Measurements from ENCODE around the gene RABEPK.
A peak's percentile ranks its signal among the peaks of the same experiment; 100 is the strongest.
"Not testable (repeated sequence)": the region's sequence is repeated elsewhere in the genome, so short reads cannot be mapped to it uniquely, and the experiment has no call there.

Gene RABEPK

DNA sequence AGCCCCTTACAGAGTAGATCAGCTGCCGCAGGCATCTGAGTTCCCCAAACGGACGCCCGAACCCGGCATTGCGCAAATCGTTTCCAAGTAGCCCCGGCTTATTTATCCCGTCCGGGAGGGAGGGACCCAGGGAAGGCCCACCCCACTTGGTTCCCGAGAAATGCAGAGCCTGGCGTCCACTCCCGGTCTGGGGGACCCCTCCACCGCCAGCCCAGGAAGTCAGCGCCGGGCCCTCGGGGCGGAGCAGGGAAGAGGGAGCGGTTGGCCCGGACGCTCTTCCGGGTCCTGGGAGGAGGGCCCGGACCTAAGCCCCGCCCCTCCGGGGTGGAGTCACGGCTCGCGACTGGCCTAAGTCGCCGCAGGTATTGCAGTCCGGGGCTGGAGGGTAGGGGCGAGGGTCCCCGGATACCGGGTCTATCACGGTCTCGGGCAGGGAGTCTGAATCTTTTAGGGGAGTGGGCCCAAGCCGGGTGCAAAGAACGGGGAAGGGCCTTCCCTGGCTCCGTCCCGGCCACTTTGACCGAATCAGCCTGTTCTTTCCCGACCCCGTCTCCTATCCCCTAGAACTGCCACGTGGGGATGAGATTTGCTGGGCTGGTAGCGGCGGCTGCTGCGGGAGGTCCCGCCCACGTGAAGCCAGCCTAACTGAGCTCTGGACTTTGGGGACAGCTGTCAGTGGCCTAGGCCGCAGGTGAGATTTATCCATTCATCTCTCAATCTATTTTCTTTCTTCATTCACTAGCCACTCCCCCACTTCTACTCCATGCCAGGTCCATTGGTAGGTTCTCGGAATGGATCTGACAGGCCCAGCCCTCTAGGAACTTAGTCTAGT is at the start of gene RABEPK:
TSS of gene RABEPK (plus strand) at position 327 of the 832 bp plus-strand sequence. CDS start 2,472 bp downstream, outside the sequence.
- peaks cover 5% of the 10 kb centered on the region for H3K36me3 Mint-ChIP-seq (ENCODE audit: low read depth)
- peaks cover 7% of the 10 kb centered on the region for H3K27me3 Mint-ChIP-seq (ENCODE audit: low read depth)
- H3K9me3 Mint-ChIP-seq = no peaks in the 10 kb centered on the region
- peak within 1 kb of the TSS; percentile 92 for H3K4me3 Mint-ChIP-seq
- peaks cover 18% of the 10 kb centered on the region for H3K4me1 Mint-ChIP-seq (ENCODE audit: low read depth)
- peak within 1 kb of the TSS; percentile 91 for H3K27ac Mint-ChIP-seq

GRCh38 chr9:125151730-125152129 is 48.6 kb upstream of the RABEPK start:
- Mint-ChIP-seq H3K4me3 (no peak overlapping the region), H3K27ac (no peak overlapping the region), H3K36me3 (ENCODE audit: low read depth) (peaks cover 32% of the 10 kb centered on the region), H3K9me3 (no peaks in the 10 kb centered on the region), H3K27me3 (ENCODE audit: low read depth) (no peaks in the 10 kb centered on the region), H3K4me1 (ENCODE audit: low read depth) (peaks cover 5% of the 10 kb centered on the region)

DNA sequence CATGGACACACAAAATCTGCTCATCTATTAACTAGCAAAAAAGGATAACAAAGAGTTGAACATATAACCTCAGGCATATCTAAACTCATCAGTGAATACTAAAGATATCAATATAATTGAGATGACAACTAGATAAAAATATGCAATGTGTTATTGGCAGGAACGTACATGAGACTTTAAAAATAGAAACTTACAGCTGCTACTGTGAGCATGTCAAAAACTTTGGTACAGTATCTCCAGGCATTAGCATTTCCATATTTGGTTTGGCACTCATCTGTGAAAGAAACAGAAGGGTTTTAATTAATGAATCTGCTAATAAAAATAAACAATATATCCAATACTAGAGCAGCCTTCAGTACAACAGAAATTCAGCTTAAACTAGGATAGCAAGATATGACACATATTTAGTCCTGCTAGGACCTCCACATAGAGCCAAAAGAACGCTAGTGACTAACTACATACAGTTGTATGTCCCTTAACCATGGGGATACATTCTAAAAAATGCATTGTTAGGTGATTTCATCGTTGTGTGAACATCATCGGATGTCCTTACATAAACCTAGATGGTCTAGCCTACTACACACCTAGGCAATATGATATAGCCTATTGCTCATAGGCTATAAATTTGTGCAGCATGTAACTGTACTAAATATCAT is 46.5 kb upstream of the RABEPK start:
- no peak overlapping the region for H3K27ac Mint-ChIP-seq
- no peaks in the 10 kb centered on the region for H3K27me3 Mint-ChIP-seq (ENCODE audit: low read depth)
- H3K36me3 Mint-ChIP-seq (ENCODE audit: low read depth) = peaks cover 33% of the 10 kb centered on the region
- peaks cover 2% of the 10 kb centered on the region for H3K4me1 Mint-ChIP-seq (ENCODE audit: low read depth)
- H3K9me3 Mint-ChIP-seq = no peaks in the 10 kb centered on the region
- H3K4me3 Mint-ChIP-seq = no peak overlapping the region

DNA sequence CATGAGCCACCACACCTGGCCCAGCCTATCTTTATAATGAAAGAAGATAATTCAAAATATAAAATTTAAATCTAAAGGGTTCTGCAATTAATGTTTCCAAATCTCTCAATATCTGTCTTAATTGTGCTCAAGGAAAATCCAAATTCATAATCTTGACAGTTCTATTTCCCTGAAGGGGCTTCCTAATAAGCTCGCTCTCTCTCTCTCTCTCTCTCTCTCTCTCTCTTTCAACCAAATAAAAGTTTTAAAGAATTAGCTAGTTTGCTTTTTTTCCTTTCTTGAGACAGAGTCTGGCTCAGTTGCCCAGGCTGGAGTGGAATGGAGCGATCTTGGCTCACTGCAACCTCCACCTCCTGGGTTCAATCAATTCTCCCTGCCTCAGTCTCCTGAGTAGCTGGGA is 43.8 kb upstream of the RABEPK start:
- no peak overlapping the region for H3K4me3 Mint-ChIP-seq
- no peak overlapping the region for H3K27ac Mint-ChIP-seq
- H3K9me3 Mint-ChIP-seq = no peaks in the 10 kb centered on the region
- H3K36me3 Mint-ChIP-seq (ENCODE audit: low read depth) = peaks cover 18% of the 10 kb centered on the region
- H3K4me1 Mint-ChIP-seq (ENCODE audit: low read depth) = no peaks in the 10 kb centered on the region
- H3K27me3 Mint-ChIP-seq (ENCODE audit: low read depth) = no peaks in the 10 kb centered on the region

DNA sequence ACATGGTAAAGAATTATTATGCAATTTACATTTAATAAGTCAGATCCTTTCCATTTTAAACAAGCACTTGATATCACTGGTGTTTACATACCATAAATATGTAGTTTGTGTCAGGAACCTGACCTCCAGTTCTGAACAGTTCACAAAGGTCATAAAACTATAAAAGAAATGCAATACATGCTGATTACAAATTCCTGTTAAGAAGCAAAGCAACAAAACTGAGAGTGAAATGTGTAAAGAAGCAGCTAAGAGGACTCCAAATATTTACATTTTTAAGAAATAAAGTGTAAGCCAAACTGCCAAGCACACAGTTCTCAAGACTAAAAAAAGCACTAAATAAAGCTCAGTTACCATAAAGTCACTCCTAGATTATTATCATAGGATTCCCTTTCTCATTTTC is 39.6 kb upstream of the RABEPK start:
- Mint-ChIP-seq H3K27me3 (ENCODE audit: low read depth) (no peaks in the 10 kb centered on the region), H3K27ac (no peak overlapping the region), H3K4me3 (no peak overlapping the region), H3K4me1 (ENCODE audit: low read depth) (no peaks in the 10 kb centered on the region), H3K9me3 (no peaks in the 10 kb centered on the region), H3K36me3 (ENCODE audit: low read depth) (peaks cover 4% of the 10 kb centered on the region)

- Mint-ChIP-seq H3K4me1 (ENCODE audit: low read depth) (no peaks in the 10 kb centered on the region), H3K27me3 (ENCODE audit: low read depth) (no peaks in the 10 kb centered on the region), H3K36me3 (ENCODE audit: low read depth) (peaks cover 4% of the 10 kb centered on the region), H3K27ac (no peak overlapping the region), H3K4me3 (no peak overlapping the region), H3K9me3 (no peaks in the 10 kb centered on the region)
Measured at GRCh38 chr9:125161284-125161918, 38.9 kb upstream of the RABEPK start.

DNA sequence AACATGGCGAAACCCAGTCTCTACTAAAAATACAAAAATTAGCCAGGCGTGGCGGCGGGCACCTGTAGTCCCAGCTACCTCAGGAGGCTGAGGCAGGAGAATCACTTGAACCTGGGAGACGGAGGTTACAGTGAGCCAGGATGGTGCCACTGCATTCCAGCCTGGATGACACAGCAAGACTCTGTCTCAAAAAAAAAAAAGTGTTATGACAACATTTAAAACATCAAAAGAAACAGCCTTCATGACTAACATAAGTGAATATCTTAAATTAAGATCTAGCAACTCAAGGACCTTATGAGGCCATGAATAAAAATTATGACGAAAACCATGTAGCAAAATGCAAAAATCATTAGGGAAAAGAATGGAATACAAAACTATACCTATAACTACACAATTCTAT is 37.5 kb upstream of the RABEPK start:
- not testable (repeated sequence) for H3K27ac Mint-ChIP-seq; H3K4me3 Mint-ChIP-seq; H3K27me3 Mint-ChIP-seq (ENCODE audit: low read depth); H3K9me3 Mint-ChIP-seq; H3K4me1 Mint-ChIP-seq (ENCODE audit: low read depth); H3K36me3 Mint-ChIP-seq (ENCODE audit: low read depth)

GRCh38 chr9:125166762-125167161 is 33.6 kb upstream of the RABEPK start:
- H3K36me3 Mint-ChIP-seq (ENCODE audit: low read depth) = peaks cover 12% of the 10 kb centered on the region
- H3K9me3 Mint-ChIP-seq = no peaks in the 10 kb centered on the region

DNA sequence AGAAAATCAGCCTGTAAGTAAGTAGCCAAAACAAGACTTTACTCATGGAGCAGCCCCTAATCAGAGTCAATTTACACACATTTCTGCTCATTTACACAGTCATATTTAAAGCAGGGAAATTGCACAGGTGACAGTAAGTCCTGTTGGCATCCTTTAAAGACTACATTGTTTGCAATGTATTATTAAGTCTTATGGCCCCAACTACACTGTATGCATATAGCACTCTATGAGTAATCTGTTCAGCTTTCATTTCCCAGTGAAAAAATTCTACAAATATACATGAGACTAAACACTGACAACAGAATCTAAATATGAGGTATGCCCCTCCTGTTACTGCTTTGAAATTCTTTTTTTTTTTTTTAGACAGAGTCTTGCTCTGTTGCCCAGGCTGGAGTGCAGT is 30.4 kb upstream of the RABEPK start:
- peaks cover 14% of the 10 kb centered on the region for H3K36me3 Mint-ChIP-seq (ENCODE audit: low read depth)
- H3K9me3 Mint-ChIP-seq = no peaks in the 10 kb centered on the region
- H3K27me3 Mint-ChIP-seq (ENCODE audit: low read depth) = no peaks in the 10 kb centered on the region
- H3K4me3 Mint-ChIP-seq = no peak overlapping the region
- no peak overlapping the region for H3K27ac Mint-ChIP-seq
- peaks cover 5% of the 10 kb centered on the region for H3K4me1 Mint-ChIP-seq (ENCODE audit: low read depth)

More at GRCh38 chr9:125166762-125167161, 33.6 kb upstream of the RABEPK start:
- Mint-ChIP-seq H3K27ac (no peak overlapping the region), H3K4me1 (ENCODE audit: low read depth) (no peaks in the 10 kb centered on the region), H3K27me3 (ENCODE audit: low read depth) (no peaks in the 10 kb centered on the region), H3K4me3 (no peak overlapping the region)

DNA sequence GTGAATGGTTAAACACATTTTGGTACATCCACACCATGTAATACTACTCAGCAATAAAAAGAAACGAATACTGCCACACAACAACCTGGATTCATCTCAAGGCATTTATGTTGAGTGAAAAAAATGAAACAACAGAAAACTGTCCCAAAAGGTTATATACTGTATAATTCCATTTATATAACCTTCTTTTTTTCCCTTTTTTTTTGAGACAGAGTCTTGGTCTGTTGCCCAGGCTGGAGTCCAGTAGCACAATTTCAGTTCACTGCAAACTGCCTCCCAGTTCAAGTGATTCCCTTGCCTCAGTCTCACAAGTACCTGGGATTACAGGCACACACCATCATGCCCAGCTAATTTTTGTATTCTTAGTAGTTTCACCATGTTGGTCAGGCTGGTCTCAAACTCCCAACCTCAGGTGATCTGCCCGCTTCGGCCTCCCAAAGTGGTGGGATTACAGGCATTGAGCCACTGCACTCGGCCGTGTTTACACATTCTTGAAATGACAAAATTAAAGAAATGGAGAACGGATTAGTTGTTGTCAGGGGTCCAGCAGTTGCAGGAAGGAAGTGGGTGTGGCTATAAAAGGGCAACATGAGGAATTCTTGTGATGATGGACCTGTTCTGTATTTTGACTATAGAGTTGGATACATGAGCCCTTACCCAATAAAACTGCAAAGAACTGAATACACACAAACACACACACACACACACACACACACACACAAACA is 28.1 kb upstream of the RABEPK start:
- Mint-ChIP-seq H3K27ac (peak overlapping the region; percentile 22), H3K4me1 (ENCODE audit: low read depth) (peaks cover 10% of the 10 kb centered on the region), H3K9me3 (no peaks in the 10 kb centered on the region), H3K27me3 (ENCODE audit: low read depth) (no peaks in the 10 kb centered on the region), H3K36me3 (ENCODE audit: low read depth) (peaks cover 14% of the 10 kb centered on the region), H3K4me3 (no peak overlapping the region)

GRCh38 chr9:125176636-125177035 is 23.7 kb upstream of the RABEPK start:
- H3K4me1 Mint-ChIP-seq (ENCODE audit: low read depth) = peaks cover 22% of the 10 kb centered on the region
- no peak overlapping the region for H3K4me3 Mint-ChIP-seq
- H3K27ac Mint-ChIP-seq = no peak overlapping the region
- H3K9me3 Mint-ChIP-seq = no peaks in the 10 kb centered on the region
- no peaks in the 10 kb centered on the region for H3K27me3 Mint-ChIP-seq (ENCODE audit: low read depth)
- peaks cover 2% of the 10 kb centered on the region for H3K36me3 Mint-ChIP-seq (ENCODE audit: low read depth)

DNA sequence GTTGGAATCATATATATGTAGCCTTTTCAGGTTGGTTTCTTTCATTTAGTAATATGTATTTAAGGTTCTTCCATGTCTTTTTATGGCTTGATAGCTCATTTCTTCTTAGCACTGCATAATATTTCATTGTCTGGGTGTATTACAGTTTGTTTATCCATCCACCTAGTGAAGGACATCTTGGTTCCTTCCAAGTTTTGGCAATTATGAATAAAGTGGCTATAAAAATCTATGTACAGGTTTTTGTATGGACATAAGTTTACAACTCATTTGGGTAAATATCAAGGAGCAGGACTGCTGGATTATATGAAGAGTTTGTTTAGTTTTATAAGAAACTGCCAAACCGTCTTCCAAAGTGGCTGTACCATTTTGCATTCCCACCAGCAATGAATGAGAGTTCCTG is 22.5 kb upstream of the RABEPK start:
- H3K36me3 Mint-ChIP-seq (ENCODE audit: low read depth) = peaks cover 2% of the 10 kb centered on the region

DNA sequence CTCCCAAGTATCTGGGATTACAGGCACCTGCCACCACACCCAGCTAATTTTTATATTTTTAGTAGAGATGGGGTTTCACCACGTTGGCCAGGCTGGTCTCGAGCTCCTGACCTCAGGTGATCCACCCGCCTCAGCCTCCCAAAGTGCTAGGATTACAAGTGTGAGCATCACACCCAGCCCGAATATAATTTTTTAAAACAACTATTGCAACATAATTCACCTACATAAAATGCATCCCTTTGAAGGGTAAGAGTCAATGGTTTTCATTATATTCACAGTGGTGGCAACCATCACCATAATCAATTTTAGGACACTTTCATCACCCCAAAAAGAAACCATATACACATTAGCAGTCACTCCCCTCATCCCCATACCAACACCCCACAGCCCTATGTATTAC is 20.6 kb upstream of the RABEPK start:
- H3K9me3 Mint-ChIP-seq; H3K4me3 Mint-ChIP-seq; H3K27me3 Mint-ChIP-seq (ENCODE audit: low read depth); H3K27ac Mint-ChIP-seq: not testable (repeated sequence)
- H3K4me1 Mint-ChIP-seq (ENCODE audit: low read depth) = peaks cover 25% of the 10 kb centered on the region
- H3K36me3 Mint-ChIP-seq (ENCODE audit: low read depth) = peaks cover 10% of the 10 kb centered on the region

More for the DNA sequence above, 22.5 kb upstream of the RABEPK start:
- Mint-ChIP-seq H3K27me3 (ENCODE audit: low read depth) (no peaks in the 10 kb centered on the region), H3K4me3 (no peak overlapping the region), H3K27ac (no peak overlapping the region), H3K9me3 (no peaks in the 10 kb centered on the region), H3K4me1 (ENCODE audit: low read depth) (peaks cover 19% of the 10 kb centered on the region)

- no peaks in the 10 kb centered on the region for H3K27me3 Mint-ChIP-seq (ENCODE audit: low read depth)
- no peak overlapping the region for H3K27ac Mint-ChIP-seq
- H3K4me1 Mint-ChIP-seq (ENCODE audit: low read depth) = peaks cover 24% of the 10 kb centered on the region
- peaks cover 10% of the 10 kb centered on the region for H3K36me3 Mint-ChIP-seq (ENCODE audit: low read depth)
- H3K4me3 Mint-ChIP-seq = no peak overlapping the region
- H3K9me3 Mint-ChIP-seq = no peaks in the 10 kb centered on the region
Measured at GRCh38 chr9:125180876-125181275, 19.5 kb upstream of the RABEPK start.

All from T-helper 1 cell treated with Interleukin-12 subunit alpha and Interleukin-12 subunit beta and Interleukin-4 antibody, amounts not matched to agents 30 μg/mL and 1 μg/mL, for 36 hours (primary cell).